Effector CD4-positive, alpha-beta T cell (primary cell): Measurements from ENCODE around the gene MICU1.
A peak's percentile ranks its signal among the peaks of the same experiment; 100 is the strongest.
"Not testable (repeated sequence)": the region's sequence is repeated elsewhere in the genome, so short reads cannot be mapped to it uniquely, and the experiment has no call there.

Source experiments
- DNase-seq: peaks from one replicate; pipeline ENCODE4 v3.0.0-alpha.2; 2020

The MICU1 gene

DNA sequence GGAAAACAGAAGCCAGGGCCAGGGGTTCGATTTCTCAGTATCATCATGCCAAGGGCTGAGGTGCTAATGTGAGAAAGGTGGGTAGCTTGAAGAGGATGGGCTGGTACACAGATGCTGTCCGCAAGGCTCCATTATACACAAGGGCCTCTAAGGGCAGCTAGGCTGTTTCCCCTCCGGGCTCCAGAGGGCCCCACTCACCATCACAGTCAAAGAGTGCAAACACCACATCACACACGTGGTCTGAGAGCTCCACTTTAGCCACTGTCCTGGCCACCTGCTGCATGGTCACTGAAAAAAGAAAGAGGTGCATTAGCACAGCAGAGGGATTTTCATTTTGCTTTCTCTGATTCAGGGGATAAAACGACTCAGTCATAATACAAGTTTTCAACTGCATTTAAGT, 250.3 kb downstream of the MICU1 start:
- no peak for DNase-seq

DNA sequence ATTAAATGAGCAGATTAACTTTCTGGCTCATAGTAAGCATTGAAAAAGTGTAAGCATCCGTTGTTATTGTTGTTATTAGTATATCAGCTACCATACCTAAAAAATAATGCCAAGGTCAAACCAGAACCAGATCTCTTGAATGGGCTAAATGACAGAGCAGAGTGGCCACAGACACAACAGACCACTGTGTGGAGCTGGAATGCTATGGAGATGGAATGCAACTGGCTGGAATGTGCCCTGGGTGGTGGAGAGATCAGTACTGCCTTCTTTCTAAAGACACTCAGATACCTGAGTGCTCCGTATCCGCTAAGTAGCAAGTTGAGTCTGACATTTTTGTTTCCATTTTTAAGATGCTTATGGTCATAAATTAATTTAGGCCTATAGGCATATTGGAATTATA, 250.7 kb downstream of the MICU1 start:
- DNase-seq = no peak

DNA sequence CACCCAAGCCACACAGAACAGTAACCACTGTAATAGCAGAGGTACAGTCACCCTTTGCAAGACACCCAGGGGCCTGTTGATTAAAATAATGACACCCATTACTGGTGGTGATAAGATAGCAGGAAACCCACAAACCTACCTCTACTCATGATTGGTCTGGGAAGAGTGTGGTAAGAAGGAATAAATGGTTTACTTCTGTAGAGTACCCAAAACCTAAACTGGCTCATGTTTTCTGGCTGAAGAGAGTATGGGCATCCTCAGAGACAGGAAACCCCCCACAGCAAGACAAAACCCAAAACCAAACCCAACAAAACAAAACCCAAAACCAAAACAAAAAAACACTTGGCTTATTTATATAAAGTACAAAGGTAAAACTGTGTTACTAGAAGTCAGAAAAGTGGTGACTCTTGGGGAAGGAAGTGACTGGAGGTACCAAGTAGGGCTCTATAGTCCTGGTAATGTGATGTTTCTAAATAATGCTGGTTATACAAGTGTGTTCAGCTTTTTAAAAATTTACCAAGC, 255.6 kb downstream of the MICU1 start:
- DNase-seq = no peak

DNA sequence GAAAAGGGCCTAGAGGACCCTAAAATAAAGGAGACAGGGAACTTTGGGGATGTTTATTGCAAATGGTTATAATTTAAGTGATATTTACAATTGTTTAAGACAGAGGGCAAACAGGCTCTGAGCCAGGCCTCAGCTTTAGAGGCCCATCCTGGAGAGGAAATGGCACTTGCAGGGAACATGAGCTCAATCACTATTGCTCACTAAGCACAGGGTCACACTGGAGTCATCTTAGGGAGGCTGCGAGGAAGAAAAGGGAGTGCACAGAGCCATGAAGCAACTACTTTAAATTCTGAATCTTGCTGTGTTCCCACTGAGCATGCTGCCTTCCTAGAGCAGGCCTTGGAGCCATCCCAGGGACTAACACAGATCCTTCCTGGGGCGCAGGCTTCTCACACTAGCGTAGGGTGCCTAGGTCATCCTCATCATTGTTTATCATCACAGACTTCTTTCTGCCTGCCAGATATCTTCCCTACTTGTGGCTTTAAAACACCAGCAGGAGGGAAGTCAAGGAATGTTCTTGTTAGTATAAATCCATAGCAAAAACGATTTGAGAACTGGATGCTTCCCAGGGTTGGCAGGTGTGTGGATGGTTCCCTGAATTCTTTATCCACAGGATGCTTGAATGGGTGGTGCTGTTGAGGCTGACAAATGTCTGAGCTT, 258.4 kb downstream of the MICU1 start:
- no peak for DNase-seq

DNA sequence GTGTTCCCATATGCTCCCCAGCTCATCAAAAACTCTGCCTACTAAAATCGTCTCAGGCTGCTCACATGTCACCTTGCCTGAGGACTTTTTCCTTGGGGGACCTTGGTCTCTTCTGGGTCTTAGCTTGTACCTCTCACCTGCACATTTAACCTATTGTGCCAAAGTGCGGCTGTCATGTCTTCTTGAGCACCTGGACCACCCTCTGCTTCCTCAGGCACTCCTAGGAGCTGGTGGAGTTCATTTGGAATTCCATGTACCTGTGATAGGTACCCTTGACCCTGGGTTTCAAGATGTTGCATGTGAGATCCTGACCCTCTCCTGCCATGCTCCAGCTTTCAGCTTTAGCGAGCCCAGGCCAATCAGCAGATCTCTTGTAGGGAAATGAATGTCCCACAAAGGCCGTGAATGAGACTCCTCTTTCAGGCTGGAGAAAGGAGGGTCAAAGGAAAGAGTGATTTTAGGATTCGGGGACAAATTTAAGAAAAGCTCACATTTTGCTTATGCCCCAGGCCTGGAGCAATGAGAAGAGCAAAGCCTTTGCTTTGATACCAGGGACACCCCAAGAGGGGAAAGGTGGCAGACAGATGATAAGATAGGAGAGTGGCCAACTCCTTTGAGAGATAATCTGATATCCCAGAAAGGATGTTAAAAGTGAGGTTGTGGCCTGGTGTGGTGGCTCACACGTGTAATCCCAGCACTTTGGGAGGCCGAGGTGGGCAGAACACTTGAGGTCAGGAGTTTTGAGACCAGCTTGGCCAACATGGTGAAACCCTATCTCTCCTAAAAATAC, 260.6 kb downstream of the MICU1 start:
- no peak for DNase-seq

DNA sequence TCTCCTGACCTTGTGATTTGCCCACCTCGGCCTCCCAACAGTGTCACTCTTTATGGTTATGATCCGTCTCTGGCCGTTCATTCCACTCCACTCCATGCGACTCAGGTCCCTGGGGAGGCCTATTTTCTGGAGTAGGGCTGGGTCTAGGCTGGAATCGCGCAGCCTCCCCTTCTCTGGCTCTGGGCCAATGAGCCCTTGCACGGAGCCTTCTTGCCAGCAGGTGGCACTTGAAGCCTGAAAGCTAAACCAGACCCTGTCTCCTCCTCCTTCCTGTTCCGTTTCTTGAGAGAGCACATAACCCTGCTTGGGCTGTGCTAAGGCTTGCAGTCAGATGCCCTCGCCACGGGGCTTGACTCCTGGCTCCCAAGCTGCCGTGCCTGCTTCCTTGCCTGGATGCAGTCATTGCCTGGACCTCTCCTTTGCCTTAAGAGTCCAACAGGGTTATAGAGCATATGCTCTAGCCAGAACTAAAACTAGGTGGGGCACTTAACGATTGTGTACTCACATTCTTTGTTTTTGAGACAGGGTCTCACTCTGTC, 261.6 kb downstream of the MICU1 start:
- peak; percentile 85 for DNase-seq

DNA sequence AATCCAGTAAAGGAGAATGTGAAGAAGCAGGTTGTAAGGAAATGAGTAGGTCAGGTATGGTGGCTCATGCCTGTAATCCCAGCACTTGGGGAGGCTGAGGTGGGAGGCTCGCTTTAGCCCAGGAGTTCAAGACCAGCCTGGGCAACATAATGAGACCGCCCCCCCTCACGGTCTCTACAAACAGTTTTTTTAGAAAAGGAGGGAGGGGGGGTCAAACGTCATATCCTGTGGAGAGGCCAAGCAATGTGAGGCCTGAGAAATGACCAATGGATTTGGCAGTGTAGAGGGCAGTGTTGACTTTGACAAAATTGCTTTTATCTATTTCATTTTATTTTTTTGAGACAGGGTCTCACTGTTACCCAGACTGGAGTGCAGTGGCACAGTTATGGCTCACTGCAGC, 268.9 kb downstream of the MICU1 start:
- no peak for DNase-seq

DNA sequence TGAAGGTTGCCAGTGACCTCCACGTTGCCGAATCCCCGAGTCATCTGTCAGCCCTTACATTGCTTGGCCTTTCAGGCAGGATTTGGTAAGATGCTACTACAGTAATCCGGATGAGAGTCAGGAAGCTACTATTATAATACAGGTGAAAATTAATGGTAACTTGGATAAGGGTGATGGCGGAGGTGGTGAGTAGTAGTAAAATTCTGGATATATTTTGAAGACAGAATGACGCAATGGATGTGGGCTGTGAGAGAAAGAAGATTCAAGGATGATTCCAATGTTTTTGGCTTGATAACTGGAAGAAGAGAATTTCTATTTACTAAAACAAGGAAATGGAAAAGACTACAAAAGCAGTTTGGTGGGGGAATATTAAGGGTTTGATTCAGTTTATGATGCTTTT, 269.8 kb downstream of the MICU1 start:
- DNase-seq = no peak

DNA sequence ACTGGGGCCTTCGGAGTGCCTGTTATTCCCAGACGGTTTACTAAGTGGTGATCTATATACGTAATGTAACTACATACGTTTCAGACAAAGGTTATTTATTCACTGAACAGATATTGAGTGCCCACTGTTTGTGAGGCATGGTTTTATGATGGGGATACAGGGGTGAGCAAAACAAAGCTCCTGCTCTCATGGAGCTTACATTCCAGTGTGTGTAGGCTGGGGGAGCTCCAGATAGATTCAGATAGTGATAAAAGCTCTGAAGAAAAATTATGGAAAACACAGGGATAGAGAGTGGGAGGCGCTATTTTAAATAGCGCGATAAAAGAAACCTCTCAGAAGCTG, 270.7 kb downstream of the MICU1 start:
- no peak for DNase-seq

DNA sequence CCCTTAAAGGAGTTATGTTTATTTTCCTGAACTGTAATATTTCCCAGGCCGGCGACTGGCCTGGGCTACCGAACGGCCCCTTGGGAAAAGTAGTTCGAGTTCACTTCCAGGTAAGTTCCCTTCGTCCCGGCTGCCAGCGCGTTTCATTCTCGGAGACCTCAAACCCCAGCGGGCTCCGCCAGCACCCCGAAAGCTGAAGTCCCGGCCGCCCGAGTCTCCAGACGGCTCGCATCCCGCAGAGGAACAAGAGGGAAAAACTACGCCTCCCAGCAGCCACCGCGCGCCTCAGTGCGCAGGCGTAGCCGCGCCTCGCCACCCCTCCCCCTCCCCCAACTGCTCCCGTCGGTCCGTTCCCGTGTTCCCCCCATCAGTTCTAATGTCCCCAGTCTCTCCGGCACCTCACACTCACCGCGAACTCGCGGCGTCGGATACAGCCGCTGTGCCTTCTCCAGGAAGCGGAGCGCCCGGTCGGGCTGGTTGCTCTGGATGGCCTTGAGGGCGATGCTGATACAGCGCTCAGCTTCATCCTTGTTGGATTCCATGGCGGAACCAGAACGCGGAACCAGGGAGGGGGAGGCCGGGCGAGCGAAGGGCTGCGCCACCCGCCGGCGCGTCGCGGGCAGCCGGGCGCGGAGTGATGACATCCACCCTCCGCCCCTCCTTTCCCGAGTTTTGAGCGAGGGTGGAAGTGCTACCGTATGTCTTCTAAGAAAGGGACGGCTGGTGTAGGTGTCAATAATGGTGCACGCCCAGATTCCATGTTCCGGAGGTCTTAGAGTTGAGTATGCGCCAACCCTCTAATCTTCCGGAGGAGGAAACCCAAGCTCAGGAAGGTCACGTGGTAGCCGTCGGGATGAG, 271.3 kb downstream of the MICU1 start, which contains the start of gene DNAJB12:
Gene DNAJB12, minus strand, starts transcription at position 564 of the 858 bp plus-strand sequence. Its CDS starts 22 bp downstream, at position 542.
- DNase-seq = peak; percentile 84

DNA sequence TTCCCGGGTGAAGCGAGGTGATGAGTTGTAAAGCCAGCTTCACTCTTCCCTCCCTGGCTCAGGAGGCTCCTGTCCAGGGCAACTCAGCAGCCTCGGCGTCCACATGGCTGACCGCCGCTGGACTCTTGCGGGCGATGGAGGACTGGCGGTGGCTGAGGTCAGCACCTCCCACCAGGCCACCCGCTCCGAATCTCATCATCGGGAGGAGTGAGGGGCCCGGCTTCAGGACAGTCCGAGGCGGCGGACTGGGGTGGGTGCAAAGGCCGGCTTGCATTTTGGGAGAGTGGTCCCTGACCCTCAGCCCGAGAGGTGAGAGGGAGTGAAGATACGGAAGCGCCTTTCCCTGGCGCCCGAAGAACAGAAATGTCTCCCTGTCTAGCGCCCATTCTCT, 271.9 kb downstream of the MICU1 start:
- no peak for DNase-seq

DNA sequence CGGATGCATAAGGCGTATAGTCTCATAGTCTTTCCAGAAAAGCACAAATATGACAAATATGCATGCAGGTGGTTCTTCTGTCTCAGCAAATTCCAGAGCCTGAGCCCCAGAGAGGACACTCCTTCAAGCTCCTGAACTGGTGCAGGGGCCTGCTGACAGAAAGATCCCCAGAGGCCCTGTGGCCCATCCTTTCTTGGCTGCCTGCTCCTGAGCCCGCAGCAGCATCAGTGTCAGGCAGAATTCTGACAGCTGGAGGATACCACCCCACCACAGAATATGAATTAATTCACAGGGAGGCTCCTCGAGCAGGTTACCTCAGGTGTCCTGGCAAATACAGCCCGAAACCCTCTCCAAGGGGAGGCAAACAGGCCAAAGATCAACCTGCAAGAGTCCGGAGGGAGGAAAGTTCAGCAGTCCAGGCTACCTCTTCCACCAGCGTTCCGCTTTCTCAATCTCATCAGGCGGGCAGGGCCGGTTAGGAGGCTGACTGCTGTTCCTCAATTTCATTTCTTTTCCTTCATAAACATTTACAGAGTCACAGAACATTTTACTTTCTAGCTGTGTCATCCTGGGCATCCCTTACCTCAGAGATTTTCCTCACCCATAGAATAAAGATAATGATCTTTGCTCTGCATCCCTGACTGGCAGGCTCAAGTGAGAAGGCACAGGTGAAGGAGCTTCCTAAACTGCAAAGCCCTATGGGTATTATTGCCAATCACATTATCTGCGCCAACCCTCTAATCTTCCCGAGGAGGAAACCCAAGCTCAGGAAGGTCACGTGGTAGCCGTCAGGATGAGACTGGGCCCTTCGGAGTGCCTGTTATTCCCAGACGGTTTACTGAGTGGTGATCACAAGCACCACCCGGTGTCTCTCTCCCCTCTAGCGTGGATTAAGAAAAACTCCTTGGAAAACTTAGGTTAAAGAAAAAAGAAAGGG, 272.6 kb downstream of the MICU1 start:
- DNase-seq = no peak

DNA sequence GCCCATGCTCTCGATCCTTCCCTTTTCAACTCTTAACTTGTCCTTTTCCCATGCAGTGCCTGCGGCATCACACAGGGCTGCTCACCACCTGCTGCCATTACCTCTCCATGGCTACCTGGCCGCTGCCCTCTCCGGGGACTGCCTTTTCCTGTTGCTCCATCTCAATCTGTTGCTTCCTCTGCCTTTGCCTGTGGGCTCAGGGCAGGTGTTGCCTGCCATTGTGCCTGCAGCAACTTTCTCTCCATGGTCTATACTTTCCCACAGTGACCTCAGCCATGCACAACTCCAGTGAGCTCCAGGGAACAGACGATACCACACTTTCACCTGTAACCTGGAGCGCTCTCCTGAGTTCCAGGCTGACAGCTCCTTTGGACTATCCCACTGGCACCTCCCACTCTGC, 274.4 kb downstream of the MICU1 start:
- DNase-seq = no peak

DNA sequence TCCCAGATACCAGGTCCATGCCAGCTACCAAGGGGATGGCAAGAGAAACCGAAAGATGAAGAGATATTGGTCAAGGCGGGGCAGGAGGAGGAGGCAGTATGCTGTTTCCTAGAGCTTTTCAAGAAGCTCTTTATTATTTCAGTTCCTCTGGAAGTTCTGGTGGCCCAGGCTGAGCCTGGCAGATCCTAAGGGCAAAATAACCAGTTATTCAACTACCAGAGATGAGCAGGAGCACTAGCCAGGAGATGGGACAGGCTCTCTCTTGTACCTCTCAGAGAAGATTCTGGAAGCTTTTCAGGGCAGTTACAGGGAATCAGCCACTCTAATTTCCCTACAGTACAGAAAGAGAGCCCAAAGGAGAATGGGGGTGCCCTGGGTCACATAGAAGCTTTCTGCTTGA, 276.4 kb downstream of the MICU1 start:
- no peak for DNase-seq

DNA sequence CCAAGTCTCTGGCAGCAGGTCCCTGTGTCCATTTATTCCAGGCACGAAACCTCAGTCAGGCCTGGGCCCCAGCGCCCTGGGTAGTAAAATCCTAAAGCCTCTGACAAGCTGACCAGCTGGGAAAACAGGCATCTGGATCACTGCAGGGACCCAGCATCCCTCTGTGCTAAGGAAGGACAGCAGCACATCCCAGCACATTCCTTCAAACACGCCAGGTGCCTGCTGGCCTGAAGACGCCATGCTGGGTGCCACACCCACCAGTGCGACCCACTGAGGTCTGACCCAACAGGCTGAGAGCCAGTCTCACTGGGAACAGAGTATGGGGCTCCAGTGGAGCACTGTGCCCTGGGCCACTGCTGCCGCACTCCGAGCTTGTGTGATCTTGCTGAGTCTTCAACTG, 277.6 kb downstream of the MICU1 start:
- no peak for DNase-seq

DNA sequence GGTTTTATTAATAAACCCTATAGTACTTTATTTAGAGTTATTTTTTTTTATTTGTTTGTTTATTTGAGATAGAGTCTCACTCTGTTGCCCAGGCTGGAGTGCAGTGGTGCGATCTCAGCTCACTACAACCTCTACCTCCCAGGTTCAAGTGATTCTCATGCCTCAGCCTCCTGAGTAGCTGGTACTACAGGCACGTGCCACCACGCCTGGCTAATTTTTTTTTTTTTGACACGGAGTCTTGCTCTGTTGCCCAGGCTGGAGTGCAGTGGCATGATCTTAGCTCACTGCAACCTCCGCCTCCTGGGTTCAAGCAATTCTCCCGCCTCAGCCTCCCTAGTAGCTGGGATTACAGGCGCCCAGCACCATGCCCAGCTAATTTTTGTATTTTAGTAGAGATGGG, 279.8 kb downstream of the MICU1 start:
- DNase-seq = not testable (repeated sequence)

DNA sequence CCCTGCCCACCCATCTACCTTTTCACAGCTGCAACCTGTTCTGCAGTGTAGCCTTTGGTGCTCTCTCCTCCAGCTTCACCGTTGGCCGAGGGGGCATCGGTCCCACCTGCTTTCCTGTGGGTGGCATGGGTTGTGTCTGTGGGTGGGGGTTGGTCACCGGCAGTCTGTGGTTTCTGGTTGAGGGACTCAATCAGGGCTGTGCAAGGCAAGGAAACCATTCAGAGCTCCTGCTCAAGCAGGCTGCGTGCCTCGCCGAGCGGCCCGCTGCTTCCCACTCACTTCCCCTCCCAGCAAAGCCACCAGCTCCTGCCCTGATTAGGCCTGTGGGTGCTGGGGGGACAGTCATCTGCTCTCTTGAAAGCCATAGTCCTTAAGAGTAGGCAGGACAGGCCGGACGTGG, 280.9 kb downstream of the MICU1 start:
- DNase-seq = no peak

DNA sequence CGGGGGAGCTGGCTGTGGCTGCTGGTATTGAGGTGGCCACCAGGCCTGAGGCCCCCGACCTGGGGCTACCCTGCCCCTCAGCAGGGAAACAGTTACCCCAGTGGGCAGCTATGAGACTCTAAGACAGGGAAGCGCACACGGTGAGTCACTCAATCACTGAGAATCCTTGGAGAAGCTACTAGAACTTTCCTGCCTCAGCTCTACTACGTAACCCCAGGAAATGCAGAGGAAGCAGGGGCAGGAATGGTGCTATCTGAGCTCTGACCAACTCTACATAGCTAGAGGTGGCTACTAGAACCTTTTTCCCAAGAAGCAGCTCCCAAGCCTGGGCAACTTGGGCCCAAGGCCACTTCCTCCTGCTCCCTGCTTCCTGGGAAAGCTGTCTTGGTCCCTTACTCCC, 283.0 kb downstream of the MICU1 start:
- no peak for DNase-seq

DNA sequence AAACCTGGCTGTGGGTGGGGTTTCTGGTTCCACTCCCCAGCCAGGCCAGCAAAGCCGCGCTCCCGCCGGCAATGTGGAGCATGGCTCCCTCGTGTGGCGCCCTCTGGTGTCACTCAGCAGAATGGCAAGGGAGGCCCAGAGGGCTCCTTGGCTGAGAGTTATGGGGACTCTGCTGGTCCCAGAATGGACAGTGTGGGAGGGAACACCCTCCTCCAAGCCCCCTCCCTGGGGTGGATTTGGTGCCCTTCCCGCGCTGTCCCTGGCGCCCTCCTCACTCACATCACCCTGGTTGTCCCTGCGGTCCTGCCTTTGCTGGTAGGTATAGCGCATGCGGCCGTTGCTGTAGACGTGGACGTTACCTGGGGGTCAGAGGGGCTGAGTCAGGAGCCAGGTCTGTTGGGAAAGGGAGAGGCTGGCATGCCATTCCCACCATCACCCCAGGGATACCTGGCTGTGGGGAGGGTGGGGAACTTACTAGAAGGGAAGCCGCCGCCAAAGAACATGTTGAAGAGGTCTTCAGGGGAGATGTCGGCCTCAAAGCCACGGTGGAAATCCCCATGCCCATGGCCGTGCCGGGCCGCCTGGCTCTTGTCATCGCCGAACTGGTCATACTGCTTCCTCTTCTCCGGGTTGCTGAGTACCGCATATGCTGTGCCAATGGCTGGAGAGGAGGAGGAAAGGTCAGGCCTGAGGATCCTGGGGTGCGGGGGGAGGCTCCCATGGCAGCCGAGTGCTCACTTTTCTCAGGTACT, 285.2 kb downstream of the MICU1 start:
- peak; percentile 71 for DNase-seq

DNA sequence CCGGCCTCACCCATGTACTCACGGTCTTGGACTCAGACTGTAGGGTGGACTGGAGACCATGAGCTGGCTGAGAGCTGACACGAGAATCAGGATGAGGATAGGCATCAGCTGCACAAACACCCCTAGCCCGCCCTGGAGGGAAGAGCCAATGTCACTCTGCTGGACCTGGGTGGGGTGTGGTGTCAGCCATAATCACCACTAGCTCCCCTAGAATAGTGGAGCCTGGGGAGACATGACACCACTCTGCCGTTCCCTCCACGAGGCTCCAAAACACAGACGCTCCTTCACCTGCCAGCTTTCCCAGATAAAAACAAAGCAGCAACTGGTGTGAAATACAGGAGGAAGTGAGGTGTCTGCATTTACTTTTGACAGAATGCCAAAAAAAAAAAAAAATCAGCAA, 287.7 kb downstream of the MICU1 start:
- DNase-seq = no peak

DNA sequence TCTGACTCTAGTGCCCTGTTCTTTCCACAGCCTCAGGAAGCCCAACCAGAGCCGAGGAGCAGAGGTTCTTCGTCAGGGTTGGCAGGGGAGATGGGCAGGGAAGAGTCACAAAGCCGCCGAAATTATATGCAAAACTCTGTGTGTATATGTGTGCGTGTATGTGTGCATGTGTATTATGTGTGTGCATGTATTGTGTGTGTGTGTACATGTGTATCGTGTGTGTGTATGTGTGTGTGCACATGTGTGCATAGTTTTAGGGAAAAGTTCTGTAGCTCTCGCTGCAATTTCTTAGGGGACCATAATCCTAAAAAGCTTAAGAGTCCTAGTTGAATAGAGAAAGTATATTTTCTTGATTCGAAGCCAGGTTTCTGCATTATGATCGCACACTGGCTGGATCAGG, 288.2 kb downstream of the MICU1 start:
- DNase-seq = no peak
